HG03378 (cell line): Measurements from ENCODE around the gene RANBP10.

ENCODE experiments used
- ATAC-seq: cut with Tn5 transposase; IDR thresholded peaks from one replicate; pipeline ENCODE4 v1.9.1; 2021; ENCODE audit warnings: mild to moderate bottlenecking, moderate library complexity; ENCODE audit not compliant: unreplicated experiment

Gene RANBP10

DNA sequence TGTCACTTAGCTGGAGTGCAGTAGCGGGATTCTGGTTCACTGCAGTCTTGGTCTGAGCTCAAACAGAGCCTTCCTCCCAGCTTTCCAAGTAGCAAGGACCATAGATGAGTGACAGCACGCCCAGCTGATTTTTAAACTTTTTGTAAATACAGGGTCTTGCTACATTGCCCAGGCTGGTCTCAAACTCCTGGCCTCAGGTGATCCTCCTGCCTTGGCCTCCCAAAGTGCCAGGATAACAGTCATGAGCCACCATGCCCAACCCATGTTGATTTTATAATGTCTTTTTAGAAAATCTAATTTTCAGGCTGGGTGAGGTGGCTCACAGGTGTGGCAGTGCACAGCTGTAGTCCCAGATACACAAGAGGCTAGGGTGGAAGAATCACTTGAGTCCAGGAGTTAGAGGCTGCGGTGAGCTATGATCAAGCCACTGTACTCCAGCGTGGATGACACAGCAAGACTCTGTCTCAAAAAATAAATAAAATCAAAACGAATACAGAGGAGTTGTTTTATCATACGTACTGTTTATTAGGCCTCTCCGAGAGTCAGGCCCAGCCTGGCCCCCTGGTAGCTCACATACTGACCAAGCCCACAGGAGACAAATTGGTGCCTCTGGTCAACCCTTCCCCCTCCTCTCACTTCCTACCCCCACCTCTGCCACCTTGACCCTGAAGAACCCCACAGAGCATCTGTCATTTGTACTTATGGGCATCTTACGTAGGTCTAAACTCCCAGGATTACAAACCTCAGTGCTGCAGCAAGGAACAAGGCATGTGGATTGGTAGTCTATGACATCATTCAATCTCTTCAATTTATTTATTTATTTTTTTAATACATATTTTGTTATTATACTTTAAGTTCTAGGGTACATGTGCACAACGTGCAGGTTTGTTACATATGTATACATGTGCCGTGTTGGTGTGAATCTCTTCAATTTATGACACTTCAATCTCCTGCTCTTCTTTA is 126.1 kb downstream of the RANBP10 start:
- no peak for ATAC-seq

- no peak for ATAC-seq
These were observed 127.9 kb downstream of the RANBP10 start for GRCh38 chr16:67678354-67679023.

DNA sequence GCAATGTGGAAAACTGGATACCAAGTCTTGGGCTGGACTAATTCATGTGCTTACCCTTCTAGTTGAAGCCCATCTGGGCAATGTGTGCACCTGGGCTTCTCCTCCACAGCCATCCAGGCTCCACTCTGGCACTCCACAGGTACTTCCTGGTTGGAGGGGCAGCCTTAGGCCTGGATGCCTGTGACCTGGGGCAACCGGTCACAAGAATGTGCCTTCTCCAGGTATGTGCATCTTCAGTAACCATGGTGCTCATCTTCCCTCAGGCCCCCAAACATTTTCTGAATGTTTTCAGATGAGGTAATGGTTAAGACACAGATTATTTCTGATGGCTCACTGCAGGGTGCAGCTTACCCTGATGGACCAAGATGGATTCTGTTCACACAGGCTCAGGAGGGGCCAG is 128.6 kb downstream of the RANBP10 start:
- no peak for ATAC-seq

DNA sequence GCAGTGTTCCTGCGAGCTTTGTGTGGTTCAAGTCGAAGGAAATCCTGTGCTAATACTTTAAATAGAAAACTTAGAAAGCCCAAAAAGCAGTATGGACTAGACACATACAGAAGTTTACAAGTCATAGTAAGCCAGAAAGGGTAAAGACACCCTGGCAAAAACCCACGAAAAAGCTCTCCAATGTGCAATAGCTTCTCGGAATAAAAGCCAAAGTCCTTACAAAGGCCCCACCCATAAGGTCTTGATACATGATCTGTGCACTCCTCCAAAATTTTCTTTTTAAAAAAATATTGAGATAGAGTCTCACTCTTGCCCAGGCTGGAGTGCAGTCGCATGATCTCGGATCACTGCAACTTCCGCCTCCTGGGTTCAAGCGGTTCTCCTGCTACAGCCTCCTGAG is 129.4 kb downstream of the RANBP10 start:
- no peak for ATAC-seq

- ATAC-seq, result no peak
These were observed 129.8 kb downstream of the RANBP10 start for GRCh38 chr16:67676516-67676915.

- ATAC-seq, result no peak
These were observed 130.4 kb downstream of the RANBP10 start for GRCh38 chr16:67675999-67676398.

DNA sequence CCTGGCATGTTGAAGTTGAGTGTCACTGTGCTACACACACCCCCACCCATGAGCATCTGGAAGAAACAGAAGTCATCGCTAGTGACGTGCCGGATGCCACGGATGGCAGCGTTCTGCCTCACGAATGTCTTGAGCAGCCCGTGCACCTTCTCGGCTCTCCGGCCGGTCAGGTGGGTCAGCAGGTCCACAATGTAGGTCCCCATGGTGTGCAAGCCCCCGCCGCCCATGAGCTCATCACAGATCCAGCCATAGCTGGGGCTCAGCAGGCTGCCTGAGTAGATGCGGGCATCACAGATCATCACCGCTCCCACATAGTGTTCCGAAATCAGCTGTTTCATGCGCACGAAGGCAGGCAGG is 130.8 kb downstream of the RANBP10 start:
- no peak for ATAC-seq

DNA sequence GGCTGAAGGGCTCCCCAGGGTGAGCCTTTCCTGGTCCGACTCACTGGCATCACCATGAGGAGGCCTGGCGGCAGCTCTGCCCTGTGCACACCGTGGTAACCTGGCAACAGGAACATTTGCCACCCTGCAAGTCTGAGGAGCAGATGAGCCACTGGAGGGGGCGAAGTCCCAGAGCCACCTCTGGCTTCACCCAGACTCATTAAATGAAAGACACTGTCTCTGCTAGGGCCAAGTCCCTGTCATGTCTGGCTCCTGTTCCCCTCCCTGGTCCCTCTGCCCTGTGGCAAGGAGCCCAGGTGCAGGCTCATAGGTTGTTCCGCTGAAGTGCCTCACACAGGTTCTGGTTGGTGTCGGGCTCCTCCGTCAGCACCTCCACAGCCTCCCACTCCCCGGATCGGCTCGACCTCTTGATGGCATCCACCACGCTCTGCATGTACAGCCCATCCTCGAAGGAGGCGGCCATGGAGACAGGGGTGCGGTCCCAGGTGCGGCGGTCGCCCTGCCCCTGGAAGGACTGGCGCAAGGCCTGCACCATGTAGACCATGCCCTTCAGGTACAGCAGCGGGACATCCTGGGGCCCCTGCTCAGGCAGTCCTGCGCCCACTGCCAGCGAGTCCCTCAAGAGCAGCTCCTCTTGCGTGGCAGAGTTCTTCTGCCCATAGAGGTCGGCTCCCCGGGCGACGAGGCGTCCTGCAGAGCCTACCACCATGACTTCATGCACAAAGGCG is 131.3 kb downstream of the RANBP10 start:
- ATAC-seq, result no peak

DNA sequence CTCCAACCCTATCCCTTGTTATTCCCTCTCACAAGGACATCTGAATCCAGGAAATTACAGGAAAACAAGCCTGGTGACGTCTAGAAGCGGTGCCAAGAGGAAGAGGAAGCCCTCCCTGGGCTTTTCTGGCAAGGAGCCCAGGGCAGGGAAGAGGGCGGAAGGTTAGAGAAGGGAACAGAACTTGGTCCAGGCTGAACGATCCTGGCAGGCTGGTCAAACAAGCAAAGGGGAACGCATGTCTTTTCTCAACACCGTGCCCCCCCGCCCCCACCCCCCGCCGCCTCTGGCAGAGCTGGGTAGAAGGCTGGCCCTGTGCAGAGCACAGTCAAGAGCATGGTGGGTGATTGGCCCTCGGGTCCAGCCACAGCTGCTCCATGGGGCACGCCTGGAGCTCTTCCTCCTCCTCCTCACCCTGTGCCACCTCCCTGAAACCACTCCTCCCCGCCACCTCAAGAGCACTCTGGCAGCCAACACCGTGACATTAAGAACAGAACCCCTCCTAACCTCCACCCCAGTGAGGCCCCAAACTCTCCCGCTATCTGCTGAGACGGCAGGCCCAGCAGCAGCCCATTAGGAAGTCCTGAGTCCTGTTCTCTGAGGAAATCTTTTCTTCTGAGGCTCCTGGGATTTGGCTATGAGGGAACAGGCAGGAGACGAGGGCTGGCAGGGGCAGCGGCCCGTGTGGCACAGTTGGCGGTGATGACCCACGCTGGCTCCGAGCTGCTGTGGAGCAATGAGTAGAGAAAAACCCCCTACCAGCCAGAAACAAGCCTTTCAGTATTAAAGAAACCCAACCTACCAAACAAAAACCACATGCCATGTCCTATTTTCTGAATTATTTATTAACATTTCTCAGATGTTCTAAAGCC is 132.4 kb downstream of the RANBP10 start:
- no peak for ATAC-seq
